DMS79 (cell line): ENCODE results near the gene TLE5.
A peak's percentile ranks its signal among the peaks of the same experiment; 100 is the strongest.
"Not testable (repeated sequence)": the region's sequence is repeated elsewhere in the genome, so short reads cannot be mapped to it uniquely, and the experiment has no call there.

ENCODE experiments used
- DNase-seq: peaks from one replicate; lab custom pipeline; 2025; lab: John Stamatoyannopoulos, UW

The TLE5 gene

DNA sequence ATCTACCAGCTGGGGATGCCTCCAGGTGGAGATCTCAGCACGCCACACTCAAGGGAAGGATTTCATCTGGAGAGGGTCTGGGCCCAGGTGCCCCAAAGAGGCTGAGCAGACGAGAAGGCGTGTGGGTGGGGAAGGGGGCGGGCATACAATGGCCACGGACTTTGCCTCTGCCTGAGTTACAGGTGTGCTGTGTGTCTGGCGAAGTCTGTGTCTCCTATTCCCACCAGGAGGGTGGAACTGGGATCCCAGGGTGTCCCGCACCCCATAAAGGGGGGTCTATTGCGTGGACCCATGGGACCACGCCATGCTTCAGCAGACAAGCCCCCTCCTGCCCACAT is 36.8 kb downstream of the TLE5 start:
- peak; percentile 72 for DNase-seq

DNA sequence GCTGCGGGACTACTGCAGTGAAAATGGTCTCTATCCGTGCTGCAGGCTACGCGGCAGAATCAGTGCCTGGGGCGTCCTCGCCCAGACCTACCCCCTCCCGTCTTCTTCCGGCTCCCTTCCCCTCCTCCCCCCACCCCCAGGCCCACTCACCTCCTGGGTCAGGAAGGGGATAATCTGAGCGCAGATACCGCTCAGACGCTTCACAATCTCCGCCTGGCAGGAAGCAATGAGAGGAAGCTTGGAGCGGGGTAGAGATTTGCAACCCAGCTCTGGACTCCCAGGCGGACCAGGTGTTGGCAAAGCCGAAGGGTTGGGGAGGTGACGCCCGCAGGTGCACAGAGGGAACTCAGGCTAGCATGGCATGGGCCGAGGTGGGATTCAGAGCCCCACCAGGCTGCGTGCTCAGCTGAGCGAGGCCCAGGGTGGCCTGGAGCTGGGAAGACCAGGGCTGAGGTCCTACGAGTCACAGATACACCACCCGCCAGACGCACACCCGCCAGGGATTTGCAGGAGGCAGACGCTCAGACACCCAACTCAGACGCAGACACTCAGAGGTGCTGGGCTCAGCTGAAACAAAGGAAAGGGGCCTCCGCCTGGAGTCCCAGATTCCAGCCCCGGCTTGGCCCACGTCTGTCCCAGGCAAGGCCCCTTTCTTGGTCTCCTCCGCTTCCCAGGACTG is 37.3 kb downstream of the TLE5 start:
- DNase-seq: peak; percentile 41

DNA sequence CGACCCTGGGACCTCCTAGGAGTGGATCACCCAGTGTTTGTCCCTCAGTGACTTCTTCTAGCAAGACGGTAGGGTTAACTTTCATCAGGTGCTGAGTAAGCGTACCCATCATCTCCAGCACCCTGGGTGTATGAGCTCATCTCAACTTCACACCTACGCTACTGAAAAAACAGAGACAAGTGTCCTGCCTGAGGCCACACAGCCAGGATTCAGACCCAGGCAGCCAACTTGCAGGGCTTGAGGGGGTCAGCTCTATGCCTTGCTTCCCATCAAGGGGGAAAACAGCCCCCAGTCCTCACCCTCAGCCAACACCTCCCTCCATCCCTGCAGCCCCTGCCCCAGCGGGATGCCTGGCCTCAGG is 37.8 kb downstream of the TLE5 start:
- DNase-seq: no peak

DNA sequence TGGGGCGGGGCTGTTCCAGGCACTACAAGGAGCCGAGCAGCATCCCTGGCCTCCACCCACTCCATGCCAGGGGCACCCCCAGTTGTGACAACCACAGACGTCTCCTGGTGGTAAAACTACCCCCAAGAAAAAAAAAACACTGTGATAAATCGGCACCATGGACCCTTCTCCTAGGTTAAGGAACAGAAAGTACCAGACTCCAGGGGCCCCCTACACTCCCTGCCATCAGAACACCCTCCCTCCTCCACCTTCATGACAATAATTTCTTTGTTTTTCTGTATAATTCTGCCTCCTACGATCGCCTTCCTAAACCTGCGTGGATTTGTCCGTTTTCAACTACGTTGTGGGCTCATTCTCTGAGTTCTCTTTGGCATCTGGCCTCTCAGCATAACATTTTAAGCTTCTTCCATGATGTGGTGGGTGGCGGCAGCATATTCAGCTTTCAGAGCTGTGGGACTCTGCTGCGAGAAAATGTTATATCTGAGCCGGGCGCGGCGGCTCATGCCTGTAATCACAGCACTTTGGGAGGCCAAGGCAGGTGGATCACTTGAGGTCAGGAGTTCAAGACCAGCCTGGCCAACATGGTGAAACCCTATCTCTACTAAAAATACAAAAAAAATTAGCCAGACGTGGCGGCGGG is 41.9 kb downstream of the TLE5 start:
- no peak for DNase-seq

DNA sequence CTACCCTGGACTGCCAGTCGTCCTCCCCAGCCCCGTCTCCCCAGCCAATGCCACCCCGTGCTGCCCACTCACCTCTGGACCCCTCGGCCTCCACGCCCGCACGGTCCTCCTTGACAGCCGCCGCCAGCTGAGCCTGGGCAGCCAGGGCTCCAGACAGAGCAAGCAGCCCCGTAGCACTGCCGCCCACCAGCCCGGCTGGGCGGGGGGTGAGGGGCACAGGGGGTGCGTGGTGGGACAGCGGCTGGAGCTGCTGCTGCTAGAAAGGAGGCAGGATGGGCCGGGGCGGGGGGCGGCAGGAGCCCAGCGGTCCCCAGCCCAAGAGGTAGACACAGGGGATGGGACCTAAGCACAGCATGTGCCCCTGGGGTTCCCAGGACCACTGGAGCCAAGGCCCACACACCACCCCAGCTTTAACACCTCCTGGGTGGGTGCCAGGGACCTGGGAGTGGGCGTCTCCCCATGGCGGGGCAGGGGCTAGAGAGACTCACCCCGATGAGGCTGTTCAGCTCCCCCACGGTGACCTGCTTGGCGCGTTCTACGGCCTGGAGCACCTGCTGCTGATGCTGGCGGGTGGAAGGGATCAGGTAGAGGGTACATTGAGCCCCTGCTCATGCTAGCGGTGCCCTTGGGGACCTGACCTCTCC is 43.0 kb downstream of the TLE5 start:
- DNase-seq: no peak

DNA sequence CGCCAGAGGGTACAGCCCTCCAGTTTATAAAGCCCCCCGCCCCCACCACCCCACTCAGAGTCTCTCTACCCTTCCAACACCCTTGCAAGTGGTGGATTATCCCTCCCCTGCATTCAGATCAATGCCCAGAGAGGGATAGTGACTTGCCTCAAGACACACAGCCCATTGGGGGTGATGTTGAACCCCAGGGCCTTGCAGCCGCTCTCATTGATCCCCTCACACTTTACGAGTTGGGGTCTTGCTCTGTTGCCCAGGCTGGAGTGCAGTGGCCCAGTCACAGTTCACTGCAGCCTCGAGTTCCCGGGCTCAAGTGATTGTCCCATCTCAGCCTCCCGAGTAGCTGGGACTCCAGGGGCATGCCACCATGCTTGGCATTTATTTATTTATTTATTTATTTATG is 44.4 kb downstream of the TLE5 start:
- DNase-seq: no peak

DNA sequence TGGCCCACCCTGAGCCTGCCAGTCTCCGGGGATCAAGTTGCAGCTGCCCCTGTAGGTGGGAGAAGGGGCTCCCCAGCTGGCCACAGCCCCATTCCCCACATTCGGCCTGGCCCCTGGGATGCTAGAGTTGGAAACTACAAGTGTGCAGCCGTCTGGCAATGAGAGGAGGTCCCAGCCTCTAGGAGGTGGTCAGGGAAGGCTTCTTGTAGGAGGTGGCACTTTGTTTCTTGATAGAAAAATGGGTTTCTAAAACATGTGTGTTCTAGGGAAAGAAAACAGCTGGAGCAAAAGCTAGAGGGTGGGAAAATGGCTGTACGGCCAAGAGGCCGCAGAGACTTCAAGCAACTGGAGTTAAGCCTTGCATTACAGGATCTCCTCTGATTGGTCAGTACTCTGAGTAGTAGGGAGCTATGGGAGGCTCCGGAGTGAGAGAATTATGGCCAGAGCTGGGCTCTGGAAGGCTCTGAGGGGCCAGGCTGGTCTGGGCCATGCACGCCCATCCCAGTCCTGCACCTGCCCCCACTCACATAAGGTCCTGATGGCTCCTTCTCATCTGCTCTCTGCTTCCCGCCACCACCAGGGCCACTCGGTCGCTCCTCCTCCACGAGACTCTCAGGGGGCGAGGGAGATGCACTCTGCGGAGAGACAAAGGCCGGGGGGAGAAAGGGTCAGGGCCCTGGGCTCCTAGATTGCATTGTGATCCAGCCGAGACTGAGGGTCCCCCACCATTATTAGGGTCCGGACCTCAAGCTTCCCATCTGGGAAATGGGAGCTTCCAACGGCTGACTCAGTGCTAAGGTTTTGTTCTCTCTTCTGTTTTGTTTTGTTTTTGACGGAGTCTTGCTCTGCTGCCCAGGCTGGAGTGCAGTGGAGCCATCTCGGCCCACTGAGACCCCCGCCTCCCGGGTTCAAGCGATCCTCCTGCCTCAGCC is 46.9 kb downstream of the TLE5 start:
- DNase-seq: no peak

DNA sequence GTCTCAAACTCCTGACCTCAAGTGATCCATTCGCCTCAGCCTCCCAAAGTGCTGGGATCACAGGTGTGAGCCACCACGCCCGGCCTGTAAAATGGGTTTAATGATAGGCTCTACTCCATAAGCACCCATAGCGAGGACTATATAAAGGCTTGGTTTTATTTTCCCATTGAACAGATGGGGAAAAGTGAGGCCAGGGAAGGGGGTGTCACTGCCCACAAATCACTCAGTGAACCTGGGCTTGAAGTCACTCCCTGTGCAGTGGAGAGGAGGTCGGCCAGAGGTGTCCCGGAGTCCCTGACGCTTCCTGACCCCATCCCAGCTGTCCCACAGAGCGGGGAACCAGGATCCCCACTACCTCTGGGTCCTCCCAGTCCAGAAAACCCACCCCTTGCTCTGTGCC is 48.2 kb downstream of the TLE5 start:
- no peak for DNase-seq

DNA sequence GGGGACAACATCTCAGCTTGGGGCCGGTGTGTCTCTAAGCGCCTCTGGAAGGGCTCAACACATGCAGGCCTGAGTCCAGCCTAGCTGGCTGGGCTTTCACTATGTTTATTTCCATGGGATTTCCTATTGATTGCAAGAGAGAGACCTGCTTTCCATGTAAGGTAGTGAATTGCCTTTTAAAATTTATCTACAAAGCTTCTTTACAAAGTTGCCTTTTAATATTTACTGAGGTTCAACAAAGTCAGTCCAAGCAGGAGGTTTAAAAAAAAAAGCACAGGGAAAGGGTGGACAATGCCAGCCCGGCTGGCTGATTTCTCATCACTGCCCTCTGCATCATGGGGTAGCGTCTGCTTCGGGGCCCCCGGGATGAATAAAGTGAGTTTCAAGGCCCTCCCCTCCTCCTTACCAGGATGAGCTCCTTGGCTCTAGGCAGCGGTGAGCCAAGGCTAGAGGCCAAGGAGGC is 49.0 kb downstream of the TLE5 start:
- DNase-seq: no peak

DNA sequence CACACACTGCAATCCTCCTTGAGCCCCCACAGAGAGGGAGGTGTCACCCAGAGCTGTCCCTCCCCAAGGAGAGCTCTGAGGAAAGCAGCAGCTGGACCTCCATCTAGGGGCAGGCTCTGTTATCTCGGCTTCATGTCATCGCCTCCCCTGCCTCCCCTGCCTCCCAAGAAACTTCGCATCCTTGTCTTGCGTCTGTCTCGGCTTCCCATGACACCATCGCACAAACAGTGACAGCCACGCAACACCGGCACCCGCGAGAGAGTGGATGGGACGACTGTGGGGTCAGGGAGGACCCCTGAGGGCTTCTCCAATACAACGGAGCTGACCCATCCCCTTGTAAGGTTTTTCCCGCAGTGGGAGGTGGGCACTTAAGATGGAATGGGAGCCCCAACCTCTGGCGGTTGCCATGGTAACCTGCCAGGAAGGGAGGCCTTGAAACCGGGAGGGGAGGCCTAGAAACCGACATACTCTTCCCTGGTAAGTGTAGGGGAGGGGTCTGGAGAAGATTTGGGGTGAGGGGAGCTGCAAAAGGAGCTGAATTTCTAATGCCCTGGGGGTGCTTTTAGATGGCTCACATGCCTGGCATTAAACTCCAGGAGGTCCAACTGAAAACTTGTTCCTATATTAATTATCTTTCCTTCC is 49.6 kb downstream of the TLE5 start:
- DNase-seq: no peak

DNA sequence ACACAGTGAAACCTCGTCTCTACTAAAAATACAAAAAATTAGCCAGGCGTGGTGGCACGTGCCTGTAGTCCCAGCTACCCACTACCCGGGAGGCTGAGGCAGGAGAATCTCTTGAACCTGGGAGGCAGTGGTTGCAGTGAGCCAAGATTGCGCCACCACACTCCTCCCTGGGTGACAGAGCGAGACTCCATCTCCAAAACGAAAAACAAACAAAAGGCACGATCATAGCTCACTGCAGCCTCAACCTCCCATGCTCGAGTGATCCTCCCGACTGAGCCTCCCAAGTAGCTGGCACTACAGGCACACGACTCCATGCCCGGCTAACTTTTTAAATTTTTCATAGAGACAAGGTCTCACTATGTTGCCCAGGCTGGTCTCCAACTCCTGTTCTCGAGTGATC is 50.2 kb downstream of the TLE5 start:
- not testable (repeated sequence) for DNase-seq

DNA sequence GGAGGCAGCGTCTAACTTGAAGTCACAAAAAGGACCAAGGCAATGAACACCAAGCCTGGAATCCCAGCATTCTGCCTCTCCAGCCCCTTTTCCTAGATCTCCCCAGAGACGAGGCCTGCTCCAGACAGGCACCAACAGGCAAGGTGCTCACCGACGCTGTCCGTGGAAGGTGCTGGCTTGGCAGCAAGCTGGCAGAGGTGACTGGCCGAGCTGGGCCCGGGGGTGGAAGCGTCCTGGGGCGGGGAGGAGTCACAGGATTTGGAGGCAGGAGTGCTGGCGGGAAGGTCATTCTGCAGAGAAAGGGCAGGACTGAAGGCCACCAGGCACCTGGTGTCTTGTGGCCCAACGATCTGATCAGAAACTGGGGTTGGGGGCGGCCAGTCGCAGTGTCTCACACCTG is 51.4 kb downstream of the TLE5 start:
- no peak for DNase-seq

DNA sequence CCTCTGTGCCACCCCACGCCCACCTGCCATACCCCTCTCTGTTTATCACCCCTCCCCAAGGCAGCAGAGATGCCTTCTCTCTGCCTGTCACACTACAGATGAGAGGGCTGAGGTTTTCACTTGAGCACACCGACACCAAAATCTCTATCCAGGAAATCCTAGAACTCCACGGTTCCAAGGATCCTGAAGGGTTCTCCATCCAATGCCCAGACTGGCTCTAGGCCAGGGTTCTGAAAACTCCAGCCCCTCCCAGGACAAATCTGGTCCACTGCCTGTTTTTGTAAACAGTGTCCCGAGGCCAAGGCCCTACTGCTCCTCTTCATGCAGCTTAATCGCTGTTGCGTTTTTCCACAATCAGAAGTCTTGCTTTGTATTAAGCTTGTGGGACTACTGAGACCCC is 53.3 kb downstream of the TLE5 start:
- DNase-seq: no peak

DNA sequence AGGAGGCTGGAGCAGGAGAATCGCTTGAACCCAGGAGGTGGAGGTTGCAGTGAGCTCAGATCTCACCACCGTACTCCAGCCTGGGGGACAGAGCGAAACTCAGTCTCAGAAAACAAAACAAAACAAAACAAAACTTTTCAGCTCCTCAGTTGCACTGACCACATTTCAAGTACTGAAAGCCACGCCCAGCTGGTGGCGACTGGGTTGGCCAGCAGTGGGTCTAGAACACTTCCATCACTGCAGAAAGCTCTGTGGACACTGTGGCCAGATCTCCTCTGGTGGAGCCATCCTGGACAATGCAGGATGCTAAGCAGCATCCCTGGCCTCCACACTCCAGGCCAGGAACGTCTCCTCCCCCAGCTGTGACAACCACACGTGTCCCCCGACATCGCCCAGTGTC is 54.3 kb downstream of the TLE5 start:
- no peak for DNase-seq

DNA sequence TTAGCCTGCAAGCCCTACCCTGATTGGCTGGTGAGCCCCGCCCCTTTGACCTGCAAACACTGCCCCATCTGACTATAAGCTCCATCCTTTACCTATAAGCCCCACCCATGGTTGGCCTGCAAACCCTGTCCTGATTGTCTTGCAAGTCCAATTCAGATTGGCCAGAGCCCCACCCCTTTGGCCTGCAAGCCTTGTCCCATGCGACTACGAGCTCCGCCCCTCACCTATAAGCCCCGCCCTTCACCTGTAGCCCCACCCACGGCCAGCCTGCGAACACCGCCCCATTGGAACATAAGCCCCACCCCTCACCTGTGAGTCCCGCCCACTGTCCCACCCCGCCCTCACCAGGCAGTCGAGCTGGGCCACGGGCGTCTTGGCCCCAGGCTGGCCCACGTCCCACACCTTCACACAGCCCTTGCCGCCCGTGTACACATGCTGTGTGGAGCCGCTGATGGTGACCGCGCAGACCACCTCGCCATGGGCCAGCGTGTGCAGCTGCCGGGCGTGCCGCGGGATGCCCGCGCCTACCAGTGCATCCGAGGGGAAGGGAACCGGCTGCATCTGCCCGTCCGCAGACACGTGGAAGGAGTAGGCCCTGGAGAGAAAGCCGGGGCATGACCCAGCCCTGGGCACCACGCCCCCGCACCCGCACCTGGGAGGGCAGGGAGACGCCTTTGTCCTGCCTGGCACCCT is 56.1 kb downstream of the TLE5 start:
- no peak for DNase-seq

DNA sequence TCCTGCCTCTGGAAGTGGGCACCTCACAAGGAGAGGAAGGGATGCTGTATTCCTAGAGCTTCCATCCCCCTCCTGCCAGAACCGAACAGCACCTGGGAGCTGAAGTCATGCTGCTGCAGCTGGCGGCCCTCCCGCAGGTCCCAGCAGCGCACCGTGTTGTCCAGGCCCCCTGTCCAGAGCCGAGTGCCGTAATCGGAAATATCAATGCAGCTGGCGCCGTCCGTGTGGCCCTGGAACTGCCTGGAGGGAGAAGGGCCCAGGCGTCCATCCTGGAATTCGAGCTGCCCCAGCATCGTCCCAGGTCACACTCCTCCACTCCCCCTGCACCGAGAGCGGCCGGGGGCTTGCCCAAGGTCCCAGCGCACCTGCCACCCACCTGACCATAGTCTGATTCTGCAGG is 57.0 kb downstream of the TLE5 start:
- DNase-seq: no peak

DNA sequence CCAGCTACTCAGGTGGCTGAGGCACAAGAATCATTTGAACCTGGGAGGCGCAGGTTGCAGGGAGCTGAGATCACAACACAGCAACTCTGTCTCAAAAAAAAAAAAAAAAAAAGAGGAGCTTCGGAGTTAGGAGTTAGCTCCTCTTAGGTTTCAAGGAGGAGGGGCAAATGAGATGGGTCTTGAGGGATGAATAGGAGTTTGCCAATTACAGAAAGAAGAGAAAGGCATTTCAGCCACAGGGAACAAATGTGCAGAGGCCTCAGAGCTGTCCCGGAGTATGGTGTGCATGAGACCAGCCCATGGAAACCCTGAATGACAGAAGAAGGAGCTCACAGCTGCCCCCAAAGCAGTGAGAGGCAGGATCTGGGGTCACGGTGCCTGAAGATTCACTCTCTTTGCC is 57.8 kb downstream of the TLE5 start:
- DNase-seq: no peak

DNA sequence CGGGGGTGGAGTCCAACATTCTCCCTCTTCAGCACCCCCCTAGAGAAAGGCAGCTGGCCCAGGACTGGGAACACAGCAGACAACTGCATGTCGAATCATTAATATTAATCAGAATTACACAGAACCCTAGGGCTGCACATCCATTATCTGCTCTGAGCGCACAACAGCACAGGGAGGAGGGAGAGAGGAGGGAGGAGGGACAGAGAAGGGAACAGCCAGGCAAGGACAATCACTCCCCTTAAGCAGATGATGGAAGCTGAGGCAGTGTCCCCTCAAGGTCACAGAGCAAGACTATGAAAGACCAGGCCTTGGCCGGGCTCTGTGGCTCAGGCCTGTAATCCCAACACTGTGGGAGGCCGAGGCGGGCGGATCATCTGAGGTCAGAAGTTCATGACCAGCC is 59.2 kb downstream of the TLE5 start:
- DNase-seq: no peak
